PFSK-1 (cell line): Measurements from ENCODE around the gene PDE8B.

Source experiments
- FOXP2 ChIP-seq: optimal IDR thresholded peaks from 2 replicates; pipeline ENCODE3; 2011; ENCODE audit warnings: borderline replicate concordance, control low read depth, inconsistent platforms; ENCODE audit not compliant: insufficient read depth; ENCODE audit errors: extremely low read length, extremely low read depth
- POLR2AphosphoS5 ChIP-seq: IDR thresholded peaks from 2 replicates; pipeline ENCODE4 v1.6.1; 2012; ENCODE audit warnings: low read depth, mild to moderate bottlenecking, control low read depth, low read length, moderate library complexity
- SIN3A ChIP-seq: IDR thresholded peaks from 2 replicates; pipeline ENCODE4 v1.6.1; 2012; ENCODE audit warnings: mild to moderate bottlenecking, low read length, moderate library complexity, borderline replicate concordance; ENCODE audit not compliant: insufficient read depth
- TAF1 ChIP-seq: IDR thresholded peaks from 2 replicates; pipeline ENCODE4 v1.6.1; 2012; ENCODE audit warnings: low read length, control low read depth, borderline replicate concordance; ENCODE audit not compliant: insufficient read depth
- TF ChIP-seq, protein P1 (sequence below), 2 experiments: IDR thresholded peaks; 2 replicates each; pipeline versions ENCODE4 v1.6.1 to v1.8.0; 2011 to 2012; ENCODE audit warnings: low read depth in 2 of 2, low read length in 2 of 2, control low read depth in 1 of 2, inconsistent platforms in 1 of 2, mild to moderate bottlenecking in 1 of 2, moderate library complexity in 1 of 2; ENCODE audit not compliant: insufficient read depth in 1 of 2

The PDE8B gene

DNA sequence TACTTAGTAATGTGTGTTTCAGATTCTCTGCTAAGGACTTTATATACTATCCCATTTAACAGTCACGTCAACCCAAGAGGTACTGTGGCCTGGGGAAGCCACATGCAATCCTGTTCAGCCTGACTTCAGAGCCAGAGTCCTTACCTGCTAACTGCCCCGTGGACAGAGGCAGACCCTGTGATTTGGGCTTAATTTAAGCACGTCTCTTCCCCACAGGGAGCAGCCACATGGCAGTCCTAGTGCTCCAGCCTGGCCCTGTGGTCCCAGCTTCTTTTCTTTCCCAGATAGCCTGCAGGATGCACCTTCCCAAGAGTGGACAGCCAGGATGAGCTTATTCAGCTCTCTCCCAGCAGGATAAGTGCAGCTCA lies 71.5 kb downstream of the PDE8B start:
- TF ChIP-seq POLR2AphosphoS5: no peak
- TF ChIP-seq, protein P1, sequence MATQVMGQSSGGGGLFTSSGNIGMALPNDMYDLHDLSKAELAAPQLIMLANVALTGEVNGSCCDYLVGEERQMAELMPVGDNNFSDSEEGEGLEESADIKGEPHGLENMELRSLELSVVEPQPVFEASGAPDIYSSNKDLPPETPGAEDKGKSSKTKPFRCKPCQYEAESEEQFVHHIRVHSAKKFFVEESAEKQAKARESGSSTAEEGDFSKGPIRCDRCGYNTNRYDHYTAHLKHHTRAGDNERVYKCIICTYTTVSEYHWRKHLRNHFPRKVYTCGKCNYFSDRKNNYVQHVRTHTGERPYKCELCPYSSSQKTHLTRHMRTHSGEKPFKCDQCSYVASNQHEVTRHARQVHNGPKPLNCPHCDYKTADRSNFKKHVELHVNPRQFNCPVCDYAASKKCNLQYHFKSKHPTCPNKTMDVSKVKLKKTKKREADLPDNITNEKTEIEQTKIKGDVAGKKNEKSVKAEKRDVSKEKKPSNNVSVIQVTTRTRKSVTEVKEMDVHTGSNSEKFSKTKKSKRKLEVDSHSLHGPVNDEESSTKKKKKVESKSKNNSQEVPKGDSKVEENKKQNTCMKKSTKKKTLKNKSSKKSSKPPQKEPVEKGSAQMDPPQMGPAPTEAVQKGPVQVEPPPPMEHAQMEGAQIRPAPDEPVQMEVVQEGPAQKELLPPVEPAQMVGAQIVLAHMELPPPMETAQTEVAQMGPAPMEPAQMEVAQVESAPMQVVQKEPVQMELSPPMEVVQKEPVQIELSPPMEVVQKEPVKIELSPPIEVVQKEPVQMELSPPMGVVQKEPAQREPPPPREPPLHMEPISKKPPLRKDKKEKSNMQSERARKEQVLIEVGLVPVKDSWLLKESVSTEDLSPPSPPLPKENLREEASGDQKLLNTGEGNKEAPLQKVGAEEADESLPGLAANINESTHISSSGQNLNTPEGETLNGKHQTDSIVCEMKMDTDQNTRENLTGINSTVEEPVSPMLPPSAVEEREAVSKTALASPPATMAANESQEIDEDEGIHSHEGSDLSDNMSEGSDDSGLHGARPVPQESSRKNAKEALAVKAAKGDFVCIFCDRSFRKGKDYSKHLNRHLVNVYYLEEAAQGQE (IDR thresholded peaks at IDR 0.05; ENCODE audit: insufficient read depth in 1 of 2, low read depth in 2 of 2, low read length in 2 of 2): no peak
- TF ChIP-seq TAF1: no peak
- TF ChIP-seq FOXP2: no peak
- no peak for TF ChIP-seq SIN3A

DNA sequence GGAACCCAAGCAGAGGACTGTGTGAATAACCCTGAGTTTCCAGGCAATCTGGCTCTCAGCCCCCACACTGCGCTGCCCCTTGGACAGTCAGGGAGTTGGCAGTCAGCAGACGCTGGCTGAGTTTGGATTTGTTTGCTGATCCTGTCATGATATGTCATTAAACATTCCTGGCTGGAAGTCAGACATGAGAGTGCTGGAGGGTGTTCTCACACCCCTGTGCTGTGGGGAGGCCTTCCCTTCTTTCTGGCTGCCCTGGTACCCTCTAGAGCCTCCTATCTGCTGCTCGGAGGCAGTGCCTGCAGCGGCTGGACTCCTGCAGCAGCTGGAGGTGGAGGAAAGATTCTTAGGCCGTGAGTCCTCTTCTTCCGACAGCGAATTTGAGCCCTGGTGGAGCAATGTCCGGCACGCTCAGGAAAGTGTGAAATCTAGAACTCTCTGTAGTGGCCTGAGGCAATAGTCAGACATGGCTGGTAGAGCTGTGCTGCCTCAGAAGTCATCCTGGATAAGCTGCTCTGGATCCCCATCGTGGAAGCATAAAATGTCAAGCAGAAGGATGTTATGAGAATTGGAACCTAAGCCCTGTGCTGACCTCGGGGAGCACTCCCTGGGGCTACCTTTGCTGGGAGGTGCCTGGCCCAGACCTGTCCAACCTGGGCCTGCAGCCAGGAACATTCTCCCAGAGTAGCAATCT lies 72.0 kb downstream of the PDE8B start:
- peak; percentile 51 for TF ChIP-seq FOXP2
- no peak for TF ChIP-seq TAF1

DNA sequence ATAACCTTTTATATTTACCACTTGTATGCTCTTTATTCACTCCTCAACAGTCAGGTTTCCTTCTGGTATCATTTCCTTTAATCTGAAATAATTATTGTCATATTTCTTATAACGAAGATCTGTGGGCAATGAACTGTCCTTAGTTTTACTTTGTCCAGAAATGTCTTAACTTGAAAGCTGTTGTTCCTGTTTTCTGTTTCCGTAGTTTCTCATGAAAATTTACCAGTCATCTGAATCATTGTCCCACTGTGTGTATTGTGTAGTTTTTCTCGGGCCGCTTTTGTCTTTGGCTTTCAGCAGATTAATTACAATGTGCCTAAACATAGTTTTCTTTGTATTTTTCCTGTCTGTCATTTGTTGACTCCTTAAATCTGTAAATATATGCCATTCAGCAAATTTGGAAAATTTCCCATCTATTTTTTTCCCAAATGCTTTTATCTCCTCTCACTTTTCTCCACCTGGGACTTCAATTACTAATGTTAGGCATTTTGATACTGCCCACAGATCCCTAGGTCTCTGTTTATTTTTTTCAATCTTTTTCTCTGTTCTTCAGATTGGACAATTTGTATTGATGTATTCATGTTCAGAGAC lies 74.9 kb downstream of the PDE8B start:
- TF ChIP-seq TAF1 (no peak), POLR2AphosphoS5 (no peak)
- TF ChIP-seq, protein P1 (IDR thresholded peaks at IDR 0.05; ENCODE audit: insufficient read depth in 1 of 2, low read depth in 2 of 2, low read length in 2 of 2): no peak

DNA sequence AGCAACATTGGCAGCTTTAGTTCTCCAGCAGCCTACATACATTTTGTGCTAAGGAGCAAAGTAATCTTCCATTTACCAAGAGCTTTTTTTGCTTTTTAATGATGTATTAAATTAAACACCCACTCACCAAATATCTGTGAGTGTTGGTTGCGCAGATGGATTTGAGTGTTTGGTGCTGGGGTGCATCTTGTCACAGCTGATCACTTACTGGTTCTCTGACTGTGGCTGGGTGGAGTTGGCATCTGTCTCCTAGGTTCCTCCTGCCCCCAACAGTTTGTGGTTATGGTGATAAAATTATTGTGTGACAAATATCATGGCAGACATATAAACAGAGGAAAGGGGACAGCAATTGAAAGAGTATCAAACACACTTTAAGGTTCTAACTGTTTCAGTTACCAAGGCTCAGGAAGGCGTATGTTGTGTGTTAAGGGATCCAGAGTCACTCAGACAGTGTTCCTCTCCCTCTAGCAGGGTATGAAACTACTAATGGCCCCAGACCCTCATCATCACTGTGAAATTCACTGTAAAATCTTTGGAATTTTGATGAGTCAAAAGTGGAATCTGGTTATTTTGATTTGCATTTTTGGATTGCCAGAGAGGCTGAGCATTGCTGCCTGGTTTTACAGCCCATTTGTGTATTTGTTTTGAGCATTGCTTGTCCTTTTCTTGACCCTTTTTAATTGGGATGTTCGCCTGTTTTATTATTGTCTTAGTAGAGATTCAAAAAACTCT lies 81.7 kb downstream of the PDE8B start:
- TF ChIP-seq POLR2AphosphoS5: no peak
- TF ChIP-seq, protein P1 (IDR thresholded peaks at IDR 0.05; ENCODE audit: insufficient read depth in 1 of 2, low read depth in 2 of 2, low read length in 2 of 2): no peak
- no peak for TF ChIP-seq FOXP2
- no peak for TF ChIP-seq TAF1
- TF ChIP-seq SIN3A: no peak

DNA sequence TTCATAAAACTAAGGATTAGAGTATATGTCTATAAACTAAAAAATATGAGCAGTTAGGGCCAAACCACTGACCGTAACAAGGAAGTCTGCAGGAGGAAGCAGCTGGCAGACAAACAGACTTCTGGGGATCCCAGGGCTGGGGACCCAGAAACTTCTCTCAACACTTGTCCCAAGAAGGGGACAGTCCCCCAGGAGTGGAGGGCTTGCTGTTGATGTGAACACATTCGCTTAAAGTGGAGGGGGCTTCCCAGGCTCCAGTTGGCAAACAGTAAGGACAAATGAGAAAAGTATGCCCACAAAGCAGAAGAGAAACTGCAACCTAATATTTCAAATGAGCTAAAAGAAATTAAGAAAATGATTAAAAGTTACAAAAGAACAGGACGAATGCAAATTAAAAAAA lies 83.7 kb downstream of the PDE8B start:
- no peak for TF ChIP-seq POLR2AphosphoS5
- no peak for TF ChIP-seq TAF1
- TF ChIP-seq SIN3A: no peak
- TF ChIP-seq FOXP2: no peak
- TF ChIP-seq, protein P1 (IDR thresholded peaks at IDR 0.05; ENCODE audit: insufficient read depth in 1 of 2, low read depth in 2 of 2, low read length in 2 of 2): no peak
